SH-SY5Y (cell line): Measurements from ENCODE around the gene SUMO3.

Experiments
- GATA2 ChIP-seq: IDR thresholded peaks from 2 replicates; pipeline ENCODE4 v1.6.1; 2011; ENCODE audit warnings: mild to moderate bottlenecking, low read depth, low read length
- GATA3 ChIP-seq: IDR thresholded peaks from 2 replicates; pipeline ENCODE4 v1.6.1; 2011; ENCODE audit warnings: low read depth, mild to moderate bottlenecking, low read length, moderate library complexity

GRCh38 chr21:44763451-44764318, 54.2 kb downstream of the SUMO3 start:
- no peak for TF ChIP-seq GATA2
- no peak for TF ChIP-seq GATA3
